ENCODE data around the gene ZMYM2.

The ZMYM2 gene

DNA sequence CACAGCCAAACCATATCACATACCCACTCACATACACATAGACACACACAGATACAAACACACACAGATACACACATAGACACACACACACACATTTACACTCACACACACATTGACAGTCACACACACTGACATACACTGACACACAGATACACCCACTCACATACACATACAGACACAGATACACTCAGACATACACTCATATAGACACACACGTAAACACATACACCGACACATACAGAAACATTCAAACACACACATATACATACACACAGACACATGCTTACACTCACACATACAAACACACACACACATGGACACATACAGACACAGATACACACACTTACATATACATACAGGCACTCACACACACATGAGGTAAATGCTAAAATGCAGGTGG, 172.1 kb downstream of the ZMYM2 start:
- Histone ChIP-seq H2AFZ (ENCODE audit: low read depth) (no peak overlapping the region), H3K27ac (no peak overlapping the region), H3K79me2 (ENCODE audit: insufficient read depth, low read depth) (no peaks in the 10 kb centered on the region), H3K9ac (no peak overlapping the region), H4K20me1 (ENCODE audit: insufficient read depth) (no peaks in the 10 kb centered on the region), H3K4me2 (no peak overlapping the region), H3K36me3 (ENCODE audit: insufficient read depth) (no peaks in the 10 kb centered on the region), H3K27me3 (ENCODE audit: insufficient read depth, low read depth) (no peaks in the 10 kb centered on the region), H3K4me3 (IDR thresholded peaks at IDR 0.05; ENCODE audit: insufficient read depth, low read depth, low read length) (no peak overlapping the region), H3K4me1 (ENCODE audit: low read depth, poor library complexity, severe bottlenecking) (peaks cover 21% of the 10 kb centered on the region)
- TF ChIP-seq, protein P1, sequence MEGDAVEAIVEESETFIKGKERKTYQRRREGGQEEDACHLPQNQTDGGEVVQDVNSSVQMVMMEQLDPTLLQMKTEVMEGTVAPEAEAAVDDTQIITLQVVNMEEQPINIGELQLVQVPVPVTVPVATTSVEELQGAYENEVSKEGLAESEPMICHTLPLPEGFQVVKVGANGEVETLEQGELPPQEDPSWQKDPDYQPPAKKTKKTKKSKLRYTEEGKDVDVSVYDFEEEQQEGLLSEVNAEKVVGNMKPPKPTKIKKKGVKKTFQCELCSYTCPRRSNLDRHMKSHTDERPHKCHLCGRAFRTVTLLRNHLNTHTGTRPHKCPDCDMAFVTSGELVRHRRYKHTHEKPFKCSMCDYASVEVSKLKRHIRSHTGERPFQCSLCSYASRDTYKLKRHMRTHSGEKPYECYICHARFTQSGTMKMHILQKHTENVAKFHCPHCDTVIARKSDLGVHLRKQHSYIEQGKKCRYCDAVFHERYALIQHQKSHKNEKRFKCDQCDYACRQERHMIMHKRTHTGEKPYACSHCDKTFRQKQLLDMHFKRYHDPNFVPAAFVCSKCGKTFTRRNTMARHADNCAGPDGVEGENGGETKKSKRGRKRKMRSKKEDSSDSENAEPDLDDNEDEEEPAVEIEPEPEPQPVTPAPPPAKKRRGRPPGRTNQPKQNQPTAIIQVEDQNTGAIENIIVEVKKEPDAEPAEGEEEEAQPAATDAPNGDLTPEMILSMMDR (conservative IDR thresholded peaks at IDR 0.05; ENCODE audit: low read depth, low read length): no peak

DNA sequence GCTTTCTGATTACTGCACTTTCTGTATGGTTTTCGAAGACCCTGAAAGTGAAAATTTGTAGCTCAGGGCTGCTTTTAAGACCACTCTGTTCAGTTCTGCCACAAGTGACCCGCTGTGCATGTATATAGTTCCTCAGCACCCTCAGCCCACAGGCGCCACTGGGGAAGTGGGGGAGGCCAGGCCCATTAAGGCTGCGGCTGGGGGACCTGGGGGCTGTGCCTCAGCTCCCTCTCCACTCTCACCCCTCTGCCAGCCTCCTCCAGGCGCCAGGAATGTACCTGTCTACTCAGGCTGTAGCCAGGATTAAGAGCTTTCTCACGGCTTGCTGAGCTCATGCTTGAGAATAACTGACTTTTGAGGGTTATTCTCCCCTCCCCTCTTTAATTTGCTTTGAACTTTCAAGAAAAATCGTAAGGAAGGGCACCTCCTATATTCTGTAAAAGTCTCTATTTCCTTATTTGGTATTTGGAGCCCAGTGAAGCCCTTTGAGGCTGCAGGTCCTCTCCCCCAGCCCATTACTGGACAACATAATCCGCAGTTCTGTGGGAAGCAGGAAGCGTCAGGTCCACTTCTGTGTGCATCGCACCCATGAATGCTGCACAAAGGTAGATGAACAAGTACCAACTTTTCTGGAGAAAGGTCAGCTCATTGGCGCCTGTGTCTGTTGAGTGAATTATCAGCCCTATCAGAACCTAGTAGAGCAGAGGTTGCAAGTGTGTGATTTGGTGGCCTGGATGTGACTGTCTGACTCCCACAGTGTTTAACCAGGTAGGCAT, 172.7 kb downstream of the ZMYM2 start:
- Histone ChIP-seq H3K79me2 (ENCODE audit: insufficient read depth, low read depth) (no peaks in the 10 kb centered on the region), H4K20me1 (ENCODE audit: insufficient read depth) (no peaks in the 10 kb centered on the region), H3K27me3 (ENCODE audit: insufficient read depth, low read depth) (no peaks in the 10 kb centered on the region), H3K9ac (no peak overlapping the region), H3K4me3 (IDR thresholded peaks at IDR 0.05; ENCODE audit: insufficient read depth, low read depth, low read length) (no peak overlapping the region), H2AFZ (ENCODE audit: low read depth) (no peak overlapping the region), H3K4me2 (no peak overlapping the region), H3K27ac (no peak overlapping the region), H3K36me3 (ENCODE audit: insufficient read depth) (no peaks in the 10 kb centered on the region), H3K4me1 (ENCODE audit: low read depth, poor library complexity, severe bottlenecking) (peaks cover 15% of the 10 kb centered on the region)
- TF ChIP-seq, protein P1 (conservative IDR thresholded peaks at IDR 0.05; ENCODE audit: low read depth, low read length): no peak

DNA sequence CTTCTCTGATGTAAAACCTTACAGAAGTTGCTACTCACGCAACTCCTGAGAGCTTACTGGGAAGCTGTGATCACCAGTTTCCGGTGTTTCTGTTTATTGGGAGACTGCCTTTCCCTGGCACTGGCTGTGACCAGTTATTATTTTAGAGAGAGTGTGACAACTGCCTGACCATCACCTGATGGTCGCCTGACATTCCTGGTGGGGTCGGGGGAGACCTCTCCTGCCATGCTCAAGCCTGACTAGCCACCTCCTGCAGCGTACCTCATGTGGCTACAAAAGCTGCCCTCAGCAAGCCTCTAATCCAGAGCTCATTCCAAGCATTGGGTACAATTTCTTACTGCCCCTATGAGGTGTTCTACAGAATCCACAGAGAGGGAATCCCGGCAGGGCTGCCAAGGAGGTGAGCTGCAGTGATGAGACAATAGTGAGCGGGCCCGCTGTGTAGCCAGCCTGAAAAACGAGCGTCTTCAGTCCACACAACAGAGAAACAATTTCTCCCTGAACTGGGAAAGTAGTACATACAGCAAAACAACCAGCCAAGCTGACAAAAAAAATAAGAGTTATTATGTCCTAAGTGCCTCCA, 173.6 kb downstream of the ZMYM2 start:
- Histone ChIP-seq H4K20me1 (ENCODE audit: insufficient read depth) (no peaks in the 10 kb centered on the region), H3K36me3 (ENCODE audit: insufficient read depth) (no peaks in the 10 kb centered on the region), H3K4me3 (IDR thresholded peaks at IDR 0.05; ENCODE audit: insufficient read depth, low read depth, low read length) (no peak overlapping the region), H3K27ac (no peak overlapping the region), H3K27me3 (ENCODE audit: insufficient read depth, low read depth) (no peaks in the 10 kb centered on the region), H3K9ac (no peak overlapping the region), H3K79me2 (ENCODE audit: insufficient read depth, low read depth) (no peaks in the 10 kb centered on the region), H3K4me1 (ENCODE audit: low read depth, poor library complexity, severe bottlenecking) (peaks cover 6% of the 10 kb centered on the region), H2AFZ (ENCODE audit: low read depth) (no peak overlapping the region), H3K4me2 (no peak overlapping the region)
- TF ChIP-seq, protein P1 (conservative IDR thresholded peaks at IDR 0.05; ENCODE audit: low read depth, low read length): no peak

DNA sequence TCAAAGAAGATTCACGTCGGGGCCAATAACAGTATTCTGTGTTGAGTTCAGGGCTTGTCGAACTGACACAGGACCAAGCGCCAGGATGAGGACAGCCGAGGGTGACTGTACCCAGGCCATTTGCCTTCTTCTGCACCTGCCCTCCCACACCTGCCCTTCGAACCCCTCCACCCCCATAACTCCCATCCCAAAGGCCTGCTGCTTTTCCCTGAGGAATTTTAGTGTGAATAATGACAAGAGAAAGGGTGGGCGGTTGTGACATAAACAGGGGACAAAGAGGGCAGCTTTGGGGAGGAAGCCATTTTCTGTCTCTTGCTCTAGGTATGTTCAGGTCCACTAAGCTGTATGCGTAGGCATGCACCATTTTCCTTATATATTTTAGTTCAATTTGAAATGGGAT, 176.2 kb downstream of the ZMYM2 start:
- TF ChIP-seq, protein P1 (conservative IDR thresholded peaks at IDR 0.05; ENCODE audit: low read depth, low read length): no peak
- H3K4me1 ChIP-seq (ENCODE audit: low read depth, poor library complexity, severe bottlenecking): no peaks in the 10 kb centered on the region
- H3K79me2 ChIP-seq (ENCODE audit: insufficient read depth, low read depth): no peaks in the 10 kb centered on the region
- no peak overlapping the region for H2AFZ ChIP-seq (ENCODE audit: low read depth)
- no peaks in the 10 kb centered on the region for H3K36me3 ChIP-seq (ENCODE audit: insufficient read depth)
- H3K27ac ChIP-seq: no peak overlapping the region
- H3K4me3 ChIP-seq (IDR thresholded peaks at IDR 0.05; ENCODE audit: insufficient read depth, low read depth, low read length): no peak overlapping the region
- no peaks in the 10 kb centered on the region for H4K20me1 ChIP-seq (ENCODE audit: insufficient read depth)
- H3K4me2 ChIP-seq: no peak overlapping the region
- H3K9ac ChIP-seq: no peak overlapping the region
- H3K27me3 ChIP-seq (ENCODE audit: insufficient read depth, low read depth): no peaks in the 10 kb centered on the region

Data from KMS-11 (cell line).